WTC11 (cell line): ENCODE measurements around the gene DNAJB11. TPM values are rescaled to one million over a fixed set of nuclear protein-coding genes. Genes with fewer than 3 reads are reported as not detected.

Source experiments
- ATAC-seq: fragments of 200-7000 bp; cut with Tn5 transposase; 2 replicates; pipeline ENCODE4 v1.10.0; 2021; ENCODE audit warnings: mild to moderate bottlenecking, moderate library complexity
- CTCF ChIA-PET: fragments of 300-600 bp; sonication (Branson Sonifier 250); formaldehyde crosslinking; loops from one replicate; lab custom pipeline; 2021; ENCODE audit warnings: antibody characterized with exemption; lab: Charles Lee
- POLR2A ChIA-PET: fragments of 350-600 bp; sonication (Branson Sonifier 250); formaldehyde crosslinking; loops from one replicate; lab custom pipeline; 2021; ENCODE audit warnings: antibody characterized with exemption; lab: Charles Lee
- DNase-seq: peaks from one replicate; pipeline ENCODE4 v3.0.0; 2021; ENCODE audit warnings: low spot score
- H3K27ac Mint-ChIP-seq: 2 replicates; pipeline ENCODE4 v1.8.0; 2021; ENCODE audit warnings: mixed read lengths
- H3K27me3 Mint-ChIP-seq: 2 replicates; pipeline ENCODE4 v1.8.0; 2021; ENCODE audit warnings: low read depth, mild to moderate bottlenecking, moderate library complexity, mixed read lengths
- H3K36me3 Mint-ChIP-seq: 2 replicates; pipeline ENCODE4 v1.8.0; 2021; ENCODE audit warnings: mixed read lengths
- H3K4me1 Mint-ChIP-seq: 2 replicates; pipeline ENCODE4 v1.8.0; 2022; ENCODE audit warnings: mixed read lengths
- H3K4me3 Mint-ChIP-seq: 2 replicates; pipeline ENCODE4 v1.8.0; 2021; ENCODE audit warnings: mild to moderate bottlenecking, moderate library complexity, mixed read lengths
- H3K9me3 Mint-ChIP-seq: 2 replicates; pipeline ENCODE4 v1.8.0; 2021; ENCODE audit warnings: mixed read lengths
- ATF6 ChIP-seq: sonication (generic); formaldehyde crosslinking; IDR thresholded peaks from 2 replicates; pipeline ENCODE4 v1.8.1; 2023; ENCODE audit warnings: mild to moderate bottlenecking, missing genetic modification reagents
- CREB1 ChIP-seq: sonication (generic); formaldehyde crosslinking; IDR thresholded peaks from 2 replicates; pipeline ENCODE4 v1.8.0; 2023; ENCODE audit warnings: mild to moderate bottlenecking, missing genetic modification reagents
- CREM ChIP-seq: sonication (generic); formaldehyde crosslinking; IDR thresholded peaks from 2 replicates; pipeline ENCODE4 v1.8.1; 2022; ENCODE audit warnings: mild to moderate bottlenecking, missing genetic modification reagents, moderate library complexity
- HMGA2 ChIP-seq: fragments of 250-450 bp; sonication (Bioruptor Pico); IDR thresholded peaks from 2 replicates; pipeline ENCODE4 v1.4.0; 2021; ENCODE audit warnings: mild to moderate bottlenecking, moderate library complexity
- IRF1 ChIP-seq: sonication (generic); formaldehyde crosslinking; IDR thresholded peaks from 2 replicates; pipeline ENCODE4 v1.8.0; 2023; ENCODE audit warnings: missing genetic modification reagents
- MYBL2 ChIP-seq: sonication (generic); formaldehyde crosslinking; IDR thresholded peaks from 2 replicates; pipeline ENCODE4 v1.8.1; 2023; ENCODE audit warnings: mild to moderate bottlenecking, moderate library complexity, missing genetic modification reagents
- NFATC4 ChIP-seq: fragments of 250-450 bp; sonication (Bioruptor Pico); IDR thresholded peaks from 2 replicates; pipeline ENCODE4 v1.9.0; 2021; ENCODE audit warnings: mild to moderate bottlenecking
- NR1H2 ChIP-seq: sonication (generic); formaldehyde crosslinking; IDR thresholded peaks from 2 replicates; pipeline ENCODE4 v1.9.0; 2021; ENCODE audit warnings: mild to moderate bottlenecking, moderate library complexity, missing genetic modification reagents
- RORB ChIP-seq: fragments of 250-450 bp; sonication (Bioruptor Pico); IDR thresholded peaks from 2 replicates; pipeline ENCODE4 v1.9.0; 2021; ENCODE audit warnings: mild to moderate bottlenecking
- TP53 ChIP-seq: sonication (generic); formaldehyde crosslinking; IDR thresholded peaks from 2 replicates; pipeline ENCODE4 v1.8.1; 2023; ENCODE audit warnings: mild to moderate bottlenecking, missing genetic modification reagents
- ZNF219 ChIP-seq: sonication (generic); formaldehyde crosslinking; IDR thresholded peaks from 2 replicates; pipeline ENCODE4 v1.8.0; 2023; ENCODE audit warnings: missing genetic modification reagents, mild to moderate bottlenecking, borderline replicate concordance
- ZNF232 ChIP-seq: sonication (generic); formaldehyde crosslinking; IDR thresholded peaks from 2 replicates; pipeline ENCODE4 v1.8.0; 2022; ENCODE audit warnings: mild to moderate bottlenecking, missing genetic modification reagents
- ZNF416 ChIP-seq: fragments of 250-450 bp; sonication (Bioruptor Pico); IDR thresholded peaks from 2 replicates; pipeline ENCODE4 v1.9.0; 2021; ENCODE audit warnings: mild to moderate bottlenecking, inconsistent platforms
- ZNF423 ChIP-seq: fragments of 250-450 bp; sonication (Bioruptor Pico); IDR thresholded peaks from 2 replicates; pipeline ENCODE4 v2.1.2; 2022; ENCODE audit warnings: mild to moderate bottlenecking, moderate library complexity
- total RNA-seq: library from RNA; stranded (reverse); gene quantifications from 3 replicates; pipeline ENCODE4 v1.2.3, GENCODE V29; 2021
- TF ChIP-seq, protein P1 (sequence below): sonication (generic); formaldehyde crosslinking; conservative IDR thresholded peaks from 2 replicates; pipeline ENCODE4 v1.8.1; 2023; ENCODE audit warnings: mild to moderate bottlenecking, low read depth, missing genetic modification reagents, moderate library complexity
- TF ChIP-seq, protein P2 (sequence below): sonication (generic); formaldehyde crosslinking; IDR thresholded peaks from 2 replicates; pipeline ENCODE4 v1.8.1; 2022; ENCODE audit warnings: mild to moderate bottlenecking, missing genetic modification reagents, moderate library complexity, borderline replicate concordance
- TF ChIP-seq, protein P3 (sequence below): sonication (generic); formaldehyde crosslinking; IDR thresholded peaks from 2 replicates; pipeline ENCODE4 v1.8.1; 2022; ENCODE audit warnings: missing genetic modification reagents, borderline replicate concordance
- TF ChIP-seq, protein P4 (sequence below): sonication (generic); formaldehyde crosslinking; IDR thresholded peaks from 2 replicates; pipeline ENCODE4 v1.8.0; 2022; ENCODE audit warnings: mild to moderate bottlenecking, missing genetic modification reagents
- TF ChIP-seq, protein P5 (sequence below): sonication (generic); formaldehyde crosslinking; IDR thresholded peaks from 2 replicates; pipeline ENCODE4 v1.8.1; 2023; ENCODE audit warnings: mild to moderate bottlenecking, missing genetic modification reagents
- TF ChIP-seq, protein P6 (sequence below): sonication (generic); formaldehyde crosslinking; conservative IDR thresholded peaks from 2 replicates; pipeline ENCODE4 v1.8.1; 2022; ENCODE audit warnings: mild to moderate bottlenecking, missing genetic modification reagents

The DNAJB11 gene
- total RNA-seq, 1 experiment from 2014 or later = 56.3 TPM

GRCh38 chr3:186600896-186601295, 30.4 kb downstream of the DNAJB11 start:
- ChIA-PET CTCF (interaction anchor here (2.5 to 10.5 kb wide), 2 partner anchors 13 to 16 kb away, joined by 10 to 87 read pairs; partner anchors contain the start of gene AHSG), POLR2A (no interaction called here)
- Mint-ChIP-seq H3K4me3 (no peak overlapping the region), H3K36me3 (no peaks in the 10 kb centered on the region), H3K27me3 (peaks cover 6% of the 10 kb centered on the region; the same call in 1 of the 2 replicates), H3K4me1 (peaks cover 6% of the 10 kb centered on the region), H3K9me3 (no peaks in the 10 kb centered on the region), H3K27ac (no peak overlapping the region)
- no peak for ATAC-seq
- DNase-seq = no peak
- TF ChIP-seq TP53 (CRISPR knock-in tag) = no peak
- no peak for TF ChIP-seq ATF6 (CRISPR knock-in tag)
- TF ChIP-seq NR1H2 (CRISPR knock-in tag) = no peak
- TF ChIP-seq, protein P1, sequence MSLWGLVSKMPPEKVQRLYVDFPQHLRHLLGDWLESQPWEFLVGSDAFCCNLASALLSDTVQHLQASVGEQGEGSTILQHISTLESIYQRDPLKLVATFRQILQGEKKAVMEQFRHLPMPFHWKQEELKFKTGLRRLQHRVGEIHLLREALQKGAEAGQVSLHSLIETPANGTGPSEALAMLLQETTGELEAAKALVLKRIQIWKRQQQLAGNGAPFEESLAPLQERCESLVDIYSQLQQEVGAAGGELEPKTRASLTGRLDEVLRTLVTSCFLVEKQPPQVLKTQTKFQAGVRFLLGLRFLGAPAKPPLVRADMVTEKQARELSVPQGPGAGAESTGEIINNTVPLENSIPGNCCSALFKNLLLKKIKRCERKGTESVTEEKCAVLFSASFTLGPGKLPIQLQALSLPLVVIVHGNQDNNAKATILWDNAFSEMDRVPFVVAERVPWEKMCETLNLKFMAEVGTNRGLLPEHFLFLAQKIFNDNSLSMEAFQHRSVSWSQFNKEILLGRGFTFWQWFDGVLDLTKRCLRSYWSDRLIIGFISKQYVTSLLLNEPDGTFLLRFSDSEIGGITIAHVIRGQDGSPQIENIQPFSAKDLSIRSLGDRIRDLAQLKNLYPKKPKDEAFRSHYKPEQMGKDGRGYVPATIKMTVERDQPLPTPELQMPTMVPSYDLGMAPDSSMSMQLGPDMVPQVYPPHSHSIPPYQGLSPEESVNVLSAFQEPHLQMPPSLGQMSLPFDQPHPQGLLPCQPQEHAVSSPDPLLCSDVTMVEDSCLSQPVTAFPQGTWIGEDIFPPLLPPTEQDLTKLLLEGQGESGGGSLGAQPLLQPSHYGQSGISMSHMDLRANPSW (CRISPR knock-in tag) = no peak
- TF ChIP-seq ZNF232 (CRISPR knock-in tag) = no peak
- TF ChIP-seq HMGA2 (CRISPR knock-in tag) = no peak
- TF ChIP-seq, all 79 proteins: peak for 0

- H3K4me3 Mint-ChIP-seq = no peak overlapping the region
- H3K4me1 Mint-ChIP-seq = no peaks in the 10 kb centered on the region
- POLR2A ChIA-PET = no interaction called here
- peaks cover 3% of the 10 kb centered on the region; the same call in 1 of the 2 replicates for H3K27me3 Mint-ChIP-seq
- H3K36me3 Mint-ChIP-seq = no peaks in the 10 kb centered on the region
- H3K27ac Mint-ChIP-seq = no peak overlapping the region
- CTCF ChIA-PET = interaction anchor here (0.6 to 10.5 kb wide), 4 partner anchors 11 to 73 kb away, joined by 3 to 87 read pairs (median 8); partner anchors contain the start of gene AHSG
- no peaks in the 10 kb centered on the region for H3K9me3 Mint-ChIP-seq
- DNase-seq (no peak), ATAC-seq (peak; percentile 24; the same call in 1 of the 2 replicates)
- TF ChIP-seq NFATC4 = no peak
- no peak for TF ChIP-seq MYBL2 (CRISPR knock-in tag)
- TF ChIP-seq, protein P2, sequence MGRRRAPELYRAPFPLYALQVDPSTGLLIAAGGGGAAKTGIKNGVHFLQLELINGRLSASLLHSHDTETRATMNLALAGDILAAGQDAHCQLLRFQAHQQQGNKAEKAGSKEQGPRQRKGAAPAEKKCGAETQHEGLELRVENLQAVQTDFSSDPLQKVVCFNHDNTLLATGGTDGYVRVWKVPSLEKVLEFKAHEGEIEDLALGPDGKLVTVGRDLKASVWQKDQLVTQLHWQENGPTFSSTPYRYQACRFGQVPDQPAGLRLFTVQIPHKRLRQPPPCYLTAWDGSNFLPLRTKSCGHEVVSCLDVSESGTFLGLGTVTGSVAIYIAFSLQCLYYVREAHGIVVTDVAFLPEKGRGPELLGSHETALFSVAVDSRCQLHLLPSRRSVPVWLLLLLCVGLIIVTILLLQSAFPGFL = no peak
- TF ChIP-seq, protein P3, sequence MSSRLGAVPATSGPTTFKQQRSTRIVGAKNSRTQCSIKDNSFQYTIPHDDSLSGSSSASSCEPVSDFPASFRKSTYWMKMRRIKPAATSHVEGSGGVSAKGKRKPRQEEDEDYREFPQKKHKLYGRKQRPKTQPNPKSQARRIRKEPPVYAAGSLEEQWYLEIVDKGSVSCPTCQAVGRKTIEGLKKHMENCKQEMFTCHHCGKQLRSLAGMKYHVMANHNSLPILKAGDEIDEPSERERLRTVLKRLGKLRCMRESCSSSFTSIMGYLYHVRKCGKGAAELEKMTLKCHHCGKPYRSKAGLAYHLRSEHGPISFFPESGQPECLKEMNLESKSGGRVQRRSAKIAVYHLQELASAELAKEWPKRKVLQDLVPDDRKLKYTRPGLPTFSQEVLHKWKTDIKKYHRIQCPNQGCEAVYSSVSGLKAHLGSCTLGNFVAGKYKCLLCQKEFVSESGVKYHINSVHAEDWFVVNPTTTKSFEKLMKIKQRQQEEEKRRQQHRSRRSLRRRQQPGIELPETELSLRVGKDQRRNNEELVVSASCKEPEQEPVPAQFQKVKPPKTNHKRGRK (CRISPR knock-in tag) = no peak
- TF ChIP-seq, protein P4, sequence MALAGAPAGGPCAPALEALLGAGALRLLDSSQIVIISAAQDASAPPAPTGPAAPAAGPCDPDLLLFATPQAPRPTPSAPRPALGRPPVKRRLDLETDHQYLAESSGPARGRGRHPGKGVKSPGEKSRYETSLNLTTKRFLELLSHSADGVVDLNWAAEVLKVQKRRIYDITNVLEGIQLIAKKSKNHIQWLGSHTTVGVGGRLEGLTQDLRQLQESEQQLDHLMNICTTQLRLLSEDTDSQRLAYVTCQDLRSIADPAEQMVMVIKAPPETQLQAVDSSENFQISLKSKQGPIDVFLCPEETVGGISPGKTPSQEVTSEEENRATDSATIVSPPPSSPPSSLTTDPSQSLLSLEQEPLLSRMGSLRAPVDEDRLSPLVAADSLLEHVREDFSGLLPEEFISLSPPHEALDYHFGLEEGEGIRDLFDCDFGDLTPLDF (CRISPR knock-in tag) = no peak
- TF ChIP-seq RORB (CRISPR knock-in tag) = no peak
- TF ChIP-seq, protein P5, sequence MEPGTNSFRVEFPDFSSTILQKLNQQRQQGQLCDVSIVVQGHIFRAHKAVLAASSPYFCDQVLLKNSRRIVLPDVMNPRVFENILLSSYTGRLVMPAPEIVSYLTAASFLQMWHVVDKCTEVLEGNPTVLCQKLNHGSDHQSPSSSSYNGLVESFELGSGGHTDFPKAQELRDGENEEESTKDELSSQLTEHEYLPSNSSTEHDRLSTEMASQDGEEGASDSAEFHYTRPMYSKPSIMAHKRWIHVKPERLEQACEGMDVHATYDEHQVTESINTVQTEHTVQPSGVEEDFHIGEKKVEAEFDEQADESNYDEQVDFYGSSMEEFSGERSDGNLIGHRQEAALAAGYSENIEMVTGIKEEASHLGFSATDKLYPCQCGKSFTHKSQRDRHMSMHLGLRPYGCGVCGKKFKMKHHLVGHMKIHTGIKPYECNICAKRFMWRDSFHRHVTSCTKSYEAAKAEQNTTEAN (CRISPR knock-in tag) = no peak
- no peak for TF ChIP-seq IRF1 (CRISPR knock-in tag)
- TF ChIP-seq ZNF416 (CRISPR knock-in tag) = no peak
- no peak for TF ChIP-seq ZNF232 (CRISPR knock-in tag)
- TF ChIP-seq, protein P6, sequence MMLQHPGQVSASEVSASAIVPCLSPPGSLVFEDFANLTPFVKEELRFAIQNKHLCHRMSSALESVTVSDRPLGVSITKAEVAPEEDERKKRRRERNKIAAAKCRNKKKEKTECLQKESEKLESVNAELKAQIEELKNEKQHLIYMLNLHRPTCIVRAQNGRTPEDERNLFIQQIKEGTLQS (CRISPR knock-in tag) = no peak
- TF ChIP-seq ZNF423 (CRISPR knock-in tag) = no peak
- TF ChIP-seq CREM = no peak
- no peak for TF ChIP-seq ZNF219
- no peak for TF ChIP-seq CREB1
Observed at GRCh38 chr3:186603159-186603558, 32.6 kb downstream of the DNAJB11 start.
